GM21515 (cell line): ENCODE results near the gene EIF2B2.
"Not testable (repeated sequence)": the region's sequence is repeated elsewhere in the genome, so short reads cannot be mapped to it uniquely, and the experiment has no call there.

Source experiments
- ATAC-seq: cut with Tn5 transposase; IDR thresholded peaks from one replicate; pipeline ENCODE4 v1.9.1; 2021; ENCODE audit not compliant: unreplicated experiment

Gene EIF2B2

DNA sequence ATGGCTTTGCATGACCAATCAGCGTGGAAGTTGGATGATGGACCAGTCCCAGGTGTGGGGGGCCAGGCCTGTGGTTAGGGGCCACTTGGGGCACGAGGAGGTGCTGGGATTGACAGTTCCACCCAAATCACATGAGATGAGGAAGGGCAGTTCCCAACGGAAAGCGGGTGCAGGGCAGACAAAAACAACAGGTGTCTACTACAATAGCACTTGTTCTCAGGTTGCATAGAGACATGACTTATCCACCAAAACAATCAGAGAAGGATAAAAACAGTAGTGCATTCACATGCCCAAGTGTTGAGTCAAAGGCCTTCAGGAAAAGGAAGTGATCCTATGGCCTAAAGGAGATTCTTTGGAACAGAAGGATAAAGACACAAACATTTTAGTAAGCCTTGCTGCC, 14.6 kb upstream of the EIF2B2 start:
- ATAC-seq = no peak

DNA sequence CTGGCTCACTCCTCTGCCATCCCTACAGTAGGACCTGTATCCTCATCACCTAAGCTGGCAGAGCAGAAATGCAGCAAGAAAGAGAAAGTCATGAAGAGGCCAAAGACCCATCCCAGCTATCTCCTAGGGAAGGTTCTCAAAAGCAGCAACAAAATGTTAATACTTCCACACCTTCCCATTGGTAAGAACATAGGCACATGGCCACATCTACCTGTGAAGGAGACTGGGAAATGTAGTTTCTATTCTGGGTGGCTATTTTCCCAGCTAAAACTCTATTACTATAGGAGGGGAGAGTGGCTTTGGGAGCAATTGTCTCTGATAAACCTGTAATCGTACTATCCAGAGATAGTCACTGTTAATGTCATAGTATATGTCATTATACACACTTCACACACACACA, 13.7 kb upstream of the EIF2B2 start:
- no peak for ATAC-seq

DNA sequence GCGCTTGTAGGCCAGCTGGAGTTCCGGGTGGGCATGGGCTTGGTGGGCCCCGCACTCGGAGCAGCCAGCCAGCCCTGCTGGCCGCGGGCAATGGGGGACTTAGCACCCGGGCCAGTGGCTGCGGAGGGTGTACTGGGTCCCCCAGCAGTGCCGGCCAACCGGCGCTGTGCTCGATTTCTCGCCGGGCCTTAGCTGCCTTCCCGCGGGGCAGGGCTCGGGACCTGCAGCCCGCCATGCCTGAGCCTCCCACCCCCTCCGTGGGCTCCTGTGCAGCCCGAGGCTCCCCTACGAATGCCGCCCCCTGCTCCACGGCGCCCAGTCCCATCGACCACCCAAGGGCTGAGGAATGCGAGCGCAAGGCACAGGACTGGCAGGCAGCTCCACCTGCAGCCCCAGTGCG, 8.5 kb upstream of the EIF2B2 start:
- not testable (repeated sequence) for ATAC-seq

DNA sequence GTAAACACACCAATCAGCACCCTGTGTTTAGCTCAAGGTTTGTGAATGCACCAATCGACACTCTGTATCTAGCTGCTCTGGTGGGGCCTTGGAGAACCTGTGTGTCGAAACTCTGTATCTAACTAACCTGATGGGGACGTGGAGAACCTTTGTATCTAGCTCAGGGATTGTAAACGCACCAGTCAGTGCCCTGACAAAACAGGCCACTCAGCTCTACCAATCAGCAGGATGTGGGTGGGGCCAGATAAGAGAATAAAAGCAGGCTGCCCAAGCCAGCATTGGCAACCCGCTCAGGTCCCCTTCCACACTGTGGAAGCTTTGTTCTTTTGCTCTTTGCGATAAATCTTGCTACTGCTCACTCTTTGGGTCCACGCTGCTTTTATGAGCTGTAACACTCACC, 6.9 kb upstream of the EIF2B2 start:
- ATAC-seq = not testable (repeated sequence)

DNA sequence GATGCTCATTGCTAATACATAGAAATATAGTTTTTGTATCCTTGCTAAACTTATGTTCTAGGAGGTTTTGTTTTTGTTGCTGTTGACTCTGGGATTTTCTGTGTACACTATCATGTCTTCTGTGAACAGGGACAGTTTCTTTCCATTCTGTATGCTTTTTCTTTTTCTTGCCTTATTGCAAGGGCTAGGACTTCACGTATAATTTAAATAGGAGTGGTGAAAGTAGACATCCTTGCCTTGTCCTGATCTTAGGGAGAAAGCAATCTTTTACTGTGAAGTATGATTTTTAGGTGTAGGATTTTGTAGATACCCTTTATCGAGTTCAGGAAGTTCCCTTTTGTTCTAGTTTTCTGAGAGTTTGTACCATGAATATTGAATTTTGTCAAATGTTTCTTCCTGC, 1.5 kb upstream of the EIF2B2 start:
- ATAC-seq = no peak

DNA sequence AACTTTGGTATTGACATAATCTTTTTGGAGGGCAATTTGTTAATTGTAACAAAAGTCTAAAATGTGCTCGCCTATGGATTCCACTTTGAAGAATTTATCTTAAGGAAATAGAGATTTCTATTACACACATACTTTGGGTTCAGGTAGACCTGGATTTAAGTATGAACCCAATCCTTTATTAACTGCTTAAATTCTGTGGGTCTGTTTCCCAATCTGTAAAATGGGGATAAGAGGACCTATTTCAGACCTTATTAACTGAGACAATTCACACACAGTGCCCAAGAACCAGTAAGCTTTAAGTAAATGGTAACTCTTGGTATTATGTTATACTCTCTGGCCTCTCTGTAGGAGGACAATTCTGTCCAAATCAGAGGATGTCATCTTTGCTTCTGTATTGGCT, 822 bp upstream of the EIF2B2 start:
- no peak for ATAC-seq

DNA sequence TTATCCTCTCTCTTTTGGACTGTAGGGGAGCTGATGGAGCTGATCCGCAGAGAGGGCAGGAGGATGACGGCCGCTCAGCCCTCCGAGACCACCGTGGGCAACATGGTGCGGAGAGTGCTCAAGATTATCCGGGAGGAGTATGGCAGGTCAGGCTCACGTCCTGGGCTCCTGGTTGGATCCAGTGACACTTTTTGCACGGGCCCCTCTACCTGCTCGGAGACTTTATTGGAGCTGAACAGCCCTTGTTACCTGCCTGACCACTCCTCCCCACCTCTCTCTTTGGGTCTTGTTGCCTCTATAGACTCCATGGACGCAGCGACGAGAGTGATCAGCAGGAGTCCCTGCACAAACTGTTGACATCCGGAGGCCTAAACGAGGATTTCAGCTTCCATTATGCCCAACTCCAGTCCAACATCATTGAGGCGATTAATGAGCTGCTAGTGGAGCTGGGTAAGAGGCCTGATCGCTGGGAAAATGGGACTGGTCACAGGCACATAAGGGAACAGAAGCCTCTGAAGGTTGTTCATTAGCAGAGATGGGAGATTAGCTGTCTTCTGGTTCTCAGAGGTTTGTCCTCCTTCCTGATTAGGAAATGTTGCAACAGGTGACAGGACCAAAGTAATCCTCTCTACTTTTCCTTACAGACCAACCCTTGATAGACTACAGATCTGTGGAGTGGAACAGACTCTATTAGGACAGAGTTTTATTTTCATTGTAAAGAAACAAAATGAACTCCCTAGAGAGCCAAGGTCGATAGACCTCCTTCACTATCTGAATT, 718 bp downstream of the EIF2B2 start:
- no peak for ATAC-seq

DNA sequence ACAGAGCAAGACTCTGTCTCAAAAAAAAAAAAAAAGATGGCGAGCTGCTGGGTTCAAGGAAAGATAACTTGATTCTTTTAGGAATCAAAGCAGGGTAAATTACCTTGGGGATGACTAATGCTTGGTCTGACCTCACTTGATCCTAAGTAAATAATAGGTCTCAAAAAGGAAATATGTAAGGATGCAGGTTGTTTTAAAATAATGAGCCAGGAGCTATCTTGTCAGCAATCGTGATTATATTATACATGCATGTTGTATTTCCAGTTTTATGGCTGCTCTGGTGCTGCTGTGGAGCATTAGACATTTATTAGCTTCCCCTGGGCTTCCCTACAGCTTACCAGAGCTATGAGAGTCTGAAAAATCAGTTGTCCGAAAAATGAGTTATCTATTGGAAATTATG, 2.6 kb downstream of the EIF2B2 start:
- no peak for ATAC-seq

DNA sequence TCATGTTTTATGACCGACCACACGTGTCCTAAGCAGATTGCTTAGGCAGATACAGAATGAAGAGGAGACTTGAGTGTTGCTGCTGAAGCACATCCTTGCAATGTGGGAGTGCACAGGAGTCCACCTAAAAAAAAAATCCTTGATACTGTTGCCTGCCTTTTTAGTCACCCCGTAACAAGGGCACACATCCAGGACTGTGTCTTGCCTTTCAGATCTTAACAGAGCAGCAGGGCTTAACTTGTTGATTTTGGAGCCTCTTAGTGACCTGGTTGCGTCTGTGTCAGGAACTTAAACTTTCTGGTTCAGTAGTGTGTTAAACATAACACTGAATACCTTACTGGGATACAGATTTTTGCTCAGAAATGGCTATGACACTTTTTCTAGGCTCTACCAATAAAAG, 6.5 kb downstream of the EIF2B2 start:
- ATAC-seq = no peak

DNA sequence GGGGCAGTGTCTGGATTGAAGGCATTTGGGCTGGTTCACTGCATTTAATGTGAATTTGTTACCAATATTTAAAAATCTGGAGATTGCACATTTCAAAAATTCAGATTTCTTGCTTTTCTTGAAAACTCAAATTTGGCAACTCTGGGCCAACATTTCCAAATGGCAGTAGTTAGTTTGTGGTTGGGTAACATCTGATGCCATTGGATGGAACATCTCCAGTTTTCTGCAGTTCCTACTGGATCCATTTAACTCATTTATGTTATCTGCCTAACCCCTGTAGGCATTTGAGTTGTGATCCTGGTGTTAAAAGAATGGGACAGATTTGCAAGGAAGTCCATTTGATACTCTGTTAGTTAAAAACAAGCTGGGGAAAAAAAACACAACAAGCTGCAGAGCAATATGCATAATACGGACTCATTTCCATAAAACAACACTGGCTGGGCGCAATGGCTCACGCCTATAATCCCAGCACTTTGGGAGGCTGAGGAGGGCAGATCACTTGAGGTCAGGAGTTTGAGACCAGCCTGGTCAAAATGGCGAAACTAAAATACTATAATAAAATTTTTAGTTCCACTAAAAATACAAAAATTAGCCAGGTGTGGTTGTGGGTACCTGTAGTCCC, 7.9 kb downstream of the EIF2B2 start:
- ATAC-seq = no peak

DNA sequence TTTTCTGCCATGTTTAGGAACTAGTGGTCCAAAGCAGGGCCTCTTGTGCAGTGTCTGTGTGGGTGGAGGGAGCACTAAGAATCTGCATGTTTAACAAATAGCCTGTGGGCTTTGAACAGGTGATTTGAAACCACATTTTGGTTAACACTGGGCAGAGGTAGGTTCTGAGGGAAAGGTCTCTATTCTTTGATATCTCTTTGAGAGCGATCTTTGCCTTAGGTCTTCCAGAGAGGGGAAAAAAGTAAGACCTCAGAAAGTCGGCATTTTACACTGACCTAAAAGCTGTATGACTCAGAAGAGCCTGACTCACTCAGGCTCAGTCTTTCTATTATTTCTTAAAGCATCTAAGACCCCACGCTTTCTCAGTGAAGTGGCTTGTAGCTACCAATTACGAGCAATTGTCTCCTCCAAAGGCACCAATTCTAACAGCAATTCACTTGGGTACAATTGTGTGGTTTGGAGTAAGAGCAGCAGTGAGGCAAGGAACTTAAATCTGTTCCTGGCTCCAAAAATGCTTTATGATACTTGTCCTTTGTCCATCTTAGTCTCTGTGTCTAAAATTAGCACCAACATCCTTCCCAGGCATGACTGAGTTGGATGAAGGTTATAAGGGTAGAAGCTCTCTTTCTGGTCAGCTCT, 8.8 kb downstream of the EIF2B2 start:
- ATAC-seq = no peak

DNA sequence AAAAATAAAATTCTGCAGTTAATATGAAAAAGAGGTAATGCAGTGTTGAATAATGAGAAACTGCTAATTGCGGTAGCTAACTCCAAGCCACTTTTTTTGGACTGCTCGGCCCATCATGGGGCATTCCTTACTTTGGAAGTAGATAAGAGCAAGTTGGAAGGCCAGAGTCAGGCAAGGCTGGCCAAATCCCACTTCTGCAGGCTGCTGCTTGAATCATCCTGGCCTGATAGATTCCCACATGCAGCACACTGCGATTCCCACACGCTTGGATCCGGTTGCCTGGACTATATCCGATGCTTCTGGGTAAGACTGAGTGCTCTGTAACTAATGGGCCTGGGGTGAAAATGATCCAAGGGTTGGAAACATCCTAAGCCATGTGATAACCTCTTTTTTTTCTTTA, 10.6 kb downstream of the EIF2B2 start:
- no peak for ATAC-seq

DNA sequence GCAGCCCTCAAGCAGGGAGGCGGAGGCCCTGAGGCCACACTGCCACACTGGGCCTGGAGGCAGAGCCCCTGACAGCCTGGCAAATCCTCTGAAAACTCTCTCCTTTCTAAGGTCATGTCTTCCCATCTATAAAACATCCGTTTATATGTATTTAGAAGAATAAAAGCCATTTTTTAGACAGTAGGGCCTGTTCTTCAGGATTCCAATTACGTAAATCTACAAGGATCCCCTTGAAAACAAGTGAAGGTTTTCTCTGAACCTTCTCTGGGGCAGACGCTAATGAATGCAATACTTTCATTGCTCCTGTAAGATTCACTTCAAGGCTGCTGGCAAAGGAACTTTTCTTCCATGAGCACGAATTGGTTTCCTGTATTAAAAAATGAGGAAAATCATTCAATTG, 12.8 kb downstream of the EIF2B2 start:
- ATAC-seq = no peak

DNA sequence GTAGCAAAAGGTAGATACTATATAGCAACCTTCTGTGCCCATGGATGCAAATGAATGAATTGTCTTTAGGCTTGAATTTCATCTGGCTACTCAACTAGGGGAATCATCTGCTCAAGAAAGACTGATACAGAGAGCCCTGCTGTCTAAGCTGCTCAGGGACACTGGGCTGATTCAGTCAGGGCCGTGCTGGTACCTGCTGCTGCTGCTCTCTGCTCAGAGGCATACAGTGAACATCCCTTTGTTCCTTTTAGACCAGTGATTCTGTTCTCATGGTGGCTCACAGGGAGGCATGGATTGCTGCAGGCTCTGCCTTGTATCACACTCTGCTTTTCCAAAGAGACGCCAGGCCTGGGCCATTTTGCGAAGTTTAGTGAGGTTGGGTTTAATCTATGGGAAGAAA, 14.1 kb downstream of the EIF2B2 start:
- ATAC-seq = no peak

DNA sequence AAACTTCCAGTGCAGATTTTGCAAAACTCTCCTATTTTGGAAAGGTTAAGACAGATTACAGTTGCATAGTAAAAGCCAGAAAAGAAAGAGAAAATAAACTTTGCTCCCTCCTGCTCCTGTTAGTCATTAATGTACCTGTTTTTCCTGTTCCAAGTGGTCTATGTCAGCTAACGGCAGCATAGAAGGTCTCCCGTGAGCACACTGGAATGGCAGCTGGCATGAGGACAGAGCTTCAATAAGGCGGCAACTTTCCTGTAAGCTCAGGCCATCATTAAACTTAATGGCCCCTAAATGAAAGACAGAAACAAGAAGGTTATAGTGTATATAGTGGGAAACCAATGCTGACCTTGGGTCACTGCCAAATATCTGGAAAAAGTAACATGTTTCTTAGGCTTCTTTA, 16.0 kb downstream of the EIF2B2 start:
- ATAC-seq = no peak

DNA sequence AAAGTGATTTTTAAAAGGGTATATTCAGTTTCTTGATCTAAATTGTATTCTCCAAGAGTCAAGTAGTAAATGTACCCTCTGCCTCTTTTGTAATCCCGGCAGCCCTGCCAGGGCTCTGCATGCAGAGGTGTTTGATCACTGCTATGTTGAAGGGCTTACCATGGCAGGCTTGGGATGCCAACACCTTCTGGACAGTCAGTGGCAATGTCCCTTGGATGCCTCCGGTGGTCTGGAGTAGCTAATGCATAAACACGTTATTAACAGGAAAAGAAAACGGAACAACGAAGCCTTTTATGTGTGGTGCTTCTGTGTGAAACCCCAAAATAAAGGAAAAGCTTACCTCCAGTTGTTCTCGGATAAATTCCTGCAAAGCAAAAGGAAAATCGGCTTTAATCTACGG, 19.9 kb downstream of the EIF2B2 start:
- ATAC-seq = no peak

DNA sequence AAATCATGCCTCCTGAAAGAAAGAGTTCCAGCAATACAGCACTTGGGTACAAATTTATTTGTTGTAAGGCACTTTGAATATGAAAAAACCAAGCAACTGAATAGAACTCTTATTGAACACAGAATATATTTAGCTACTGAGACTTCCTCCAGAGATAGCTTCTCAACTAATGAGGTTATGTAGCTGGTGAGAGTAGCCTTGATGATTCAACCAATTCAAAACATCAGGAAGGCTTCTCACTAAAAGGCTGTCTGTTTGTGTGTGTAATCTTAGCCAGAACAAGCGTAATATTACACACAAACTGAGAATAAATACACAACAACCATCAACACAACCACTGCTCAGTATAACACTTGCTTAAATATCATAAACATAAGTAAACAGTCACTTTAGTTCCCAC, 20.4 kb downstream of the EIF2B2 start:
- ATAC-seq = no peak

DNA sequence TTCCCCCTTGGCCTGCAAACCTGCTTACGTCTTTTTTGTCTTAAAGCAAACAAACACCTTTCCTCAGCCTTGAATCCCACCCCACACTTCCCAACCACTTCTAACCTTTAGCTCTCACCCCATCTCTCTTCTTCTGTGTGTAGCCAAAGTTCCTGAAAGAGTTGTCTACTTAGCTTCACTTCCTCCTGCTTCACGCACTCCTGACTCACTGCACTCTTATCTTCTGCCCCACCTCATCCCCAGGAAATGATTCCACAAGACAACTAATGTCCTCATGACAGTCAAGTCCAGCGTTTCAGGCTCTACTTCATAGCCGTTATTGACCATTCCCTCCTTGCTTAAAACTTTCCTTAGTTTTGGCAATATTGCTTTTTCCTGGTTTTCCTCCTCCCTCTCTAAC, 22.4 kb downstream of the EIF2B2 start:
- no peak for ATAC-seq

DNA sequence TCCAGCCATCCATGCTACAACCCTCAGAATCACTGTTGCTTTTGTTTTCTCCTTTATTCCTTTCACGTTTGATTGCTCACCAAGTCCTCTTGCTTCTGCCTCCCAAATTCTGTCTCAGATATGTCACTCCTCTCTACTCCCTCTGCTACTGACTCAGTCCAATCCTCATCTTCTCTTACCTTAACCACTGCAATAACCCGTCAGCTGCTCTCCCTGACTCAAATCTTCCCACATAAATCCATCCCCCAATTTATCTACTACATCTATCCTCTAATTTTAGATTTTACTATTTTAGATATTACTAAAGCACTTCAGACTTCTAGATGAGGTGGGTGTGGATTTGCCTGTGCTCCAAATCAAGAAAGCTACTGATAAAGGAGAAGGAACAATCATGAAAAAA, 23.2 kb downstream of the EIF2B2 start:
- no peak for ATAC-seq

DNA sequence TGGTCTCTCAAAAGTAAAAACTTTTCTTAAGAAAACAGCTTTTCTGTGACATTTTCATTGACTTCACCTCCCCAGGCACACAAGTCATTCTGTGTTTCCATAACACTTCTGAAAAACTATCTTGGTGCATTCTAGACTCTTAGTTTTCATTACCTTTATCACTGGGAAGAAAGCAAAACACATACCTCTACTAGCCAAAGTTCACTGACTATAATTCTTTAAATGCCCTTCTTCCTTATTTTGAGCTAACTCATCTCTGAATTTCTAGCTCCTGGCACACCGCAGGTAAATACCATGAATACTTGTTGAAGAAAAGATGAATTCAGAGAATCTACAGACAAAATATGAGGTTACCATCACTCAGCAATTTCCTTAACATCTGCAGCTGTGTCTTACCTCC, 27.4 kb downstream of the EIF2B2 start:
- ATAC-seq = no peak

DNA sequence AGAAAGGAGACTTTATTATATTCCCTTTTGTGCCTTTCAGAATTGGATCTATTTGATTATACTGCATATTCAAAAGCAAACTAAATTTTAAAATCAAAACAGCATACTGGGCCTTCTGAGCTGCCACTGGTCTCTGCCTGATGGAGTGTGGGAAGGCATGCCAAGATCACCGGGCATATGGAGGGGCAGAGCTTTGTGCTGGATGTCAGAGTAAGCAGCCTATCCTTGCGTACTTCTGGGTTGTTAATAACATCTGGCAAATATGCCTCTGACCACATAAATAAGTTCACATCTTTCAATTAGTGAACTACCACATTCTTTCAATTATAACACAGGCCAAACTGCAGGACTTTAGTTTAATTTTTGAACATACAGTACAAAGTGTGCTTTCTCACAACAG, 30.2 kb downstream of the EIF2B2 start:
- ATAC-seq = no peak

DNA sequence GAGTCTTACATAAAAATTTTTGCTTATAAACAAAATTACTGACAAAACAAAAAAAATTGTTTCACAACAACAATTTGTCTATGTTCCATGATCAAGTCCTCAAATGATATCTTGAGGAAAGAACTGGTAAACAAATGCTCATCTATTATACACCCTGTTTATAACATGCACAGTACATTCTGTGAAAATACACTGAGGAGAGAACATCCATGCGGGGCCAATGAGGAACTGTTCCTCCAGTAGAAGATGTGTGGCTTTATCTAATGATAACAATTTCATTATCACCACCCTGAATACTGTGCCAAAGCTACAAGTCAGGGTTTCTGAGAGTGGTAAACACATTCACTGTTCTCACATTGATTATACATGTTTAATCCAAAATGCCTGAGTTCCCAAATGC, 37.8 kb downstream of the EIF2B2 start:
- no peak for ATAC-seq

DNA sequence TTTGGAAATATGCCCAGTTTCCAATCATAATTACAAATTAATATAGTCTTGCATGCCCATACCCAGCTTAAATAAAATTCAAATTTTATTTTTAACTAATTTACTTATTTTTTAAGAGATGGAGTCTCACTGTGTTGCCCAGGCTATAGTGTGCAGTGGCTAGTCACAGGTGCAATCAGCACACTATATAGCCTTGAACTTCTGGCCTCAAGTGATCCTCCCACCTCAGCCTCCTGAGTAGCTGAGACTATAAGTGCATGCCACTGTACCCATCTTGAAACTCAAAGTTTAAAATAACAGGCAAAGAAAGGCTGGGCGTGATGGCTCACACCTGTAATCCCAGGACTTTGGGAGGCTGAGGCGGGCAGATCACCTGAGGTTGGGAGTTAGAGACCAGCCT, 38.2 kb downstream of the EIF2B2 start:
- no peak for ATAC-seq
